Type B pancreatic cell (in vitro differentiated cells): ENCODE data around the gene IL1R2. TPM values are rescaled to one million over a fixed set of nuclear protein-coding genes. Genes with fewer than 3 reads are reported as not detected.

Source experiments
- DNase-seq: peaks from one replicate; pipeline ENCODE4 v3.0.0; 2021; ENCODE audit warnings: mixed read lengths; ENCODE audit not compliant: unreplicated experiment; ENCODE audit errors: extremely low spot score
- H3K27ac Mint-ChIP-seq: 2 replicates; pipeline ENCODE4 v1.8.0; 2021; ENCODE audit warnings: mild to moderate bottlenecking, mixed read lengths
- H3K27me3 Mint-ChIP-seq: 2 replicates; pipeline ENCODE4 v1.8.0; 2021; ENCODE audit warnings: mixed read lengths
- H3K36me3 Mint-ChIP-seq: 2 replicates; pipeline ENCODE4 v1.8.0; 2021; ENCODE audit warnings: mixed read lengths
- H3K4me1 Mint-ChIP-seq: one replicate; pipeline ENCODE4 v1.8.0; 2021; ENCODE audit warnings: mixed read lengths; ENCODE audit not compliant: unreplicated experiment
- H3K4me3 Mint-ChIP-seq: 2 replicates; pipeline ENCODE4 v1.8.0; 2021; ENCODE audit warnings: mild to moderate bottlenecking, mixed read lengths
- H3K9me3 Mint-ChIP-seq: 2 replicates; pipeline ENCODE4 v1.8.0; 2021; ENCODE audit warnings: mixed read lengths
- total RNA-seq: library from RNA; stranded (reverse); gene quantifications from 2 replicates; pipeline ENCODE4 v1.2.1, GENCODE V29; 2021; ENCODE audit warnings: low replicate concordance
- TF ChIP-seq, protein P1 (sequence below): fragments of 200-600 bp; sonication (generic); conservative IDR thresholded peaks from 2 replicates; pipeline ENCODE4 v1.5.0; 2021; ENCODE audit warnings: antibody characterized with exemption, mild to moderate bottlenecking

Gene IL1R2
- total RNA-seq, 1 donor from 2014 or later, result 0.48 TPM

DNA sequence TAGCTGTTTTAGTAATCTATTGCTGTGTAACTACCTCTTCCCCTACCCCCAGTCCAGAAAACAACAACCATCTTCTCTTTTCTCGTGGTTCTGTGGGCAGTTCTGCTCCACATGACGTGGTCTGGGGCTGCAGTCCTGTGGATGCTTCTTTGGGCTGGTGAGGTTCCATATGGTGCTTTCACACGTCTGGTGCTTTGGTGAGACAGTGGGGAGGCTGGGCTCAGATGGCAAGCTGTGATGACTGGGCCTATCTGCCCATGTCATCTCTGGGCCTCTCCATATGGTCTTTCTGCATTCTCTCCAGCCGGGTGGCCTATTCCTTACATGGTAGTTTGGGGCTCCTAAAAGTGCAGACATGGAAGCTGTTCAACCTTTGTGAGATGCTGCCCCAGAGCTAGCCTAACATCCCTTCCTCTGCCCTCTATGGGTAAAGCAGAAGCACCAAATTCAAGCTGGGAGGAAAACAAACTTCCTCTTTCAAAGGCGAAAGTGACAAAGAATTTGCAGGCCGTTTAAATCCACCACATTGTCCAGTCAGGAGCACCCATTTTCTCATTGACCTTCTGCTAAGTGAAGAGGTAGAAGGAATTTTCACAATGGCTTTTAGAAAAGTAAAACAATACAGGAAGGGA is 82.5 kb downstream of the IL1R2 start:
- Mint-ChIP-seq H3K27me3 (no peaks in the 10 kb centered on the region), H3K4me3 (no peak overlapping the region), H3K27ac (no peak overlapping the region), H3K4me1 (peaks cover 4% of the 10 kb centered on the region), H3K36me3 (no peaks in the 10 kb centered on the region), H3K9me3 (no peaks in the 10 kb centered on the region)
- DNase-seq, result no peak
- TF ChIP-seq, protein P1, sequence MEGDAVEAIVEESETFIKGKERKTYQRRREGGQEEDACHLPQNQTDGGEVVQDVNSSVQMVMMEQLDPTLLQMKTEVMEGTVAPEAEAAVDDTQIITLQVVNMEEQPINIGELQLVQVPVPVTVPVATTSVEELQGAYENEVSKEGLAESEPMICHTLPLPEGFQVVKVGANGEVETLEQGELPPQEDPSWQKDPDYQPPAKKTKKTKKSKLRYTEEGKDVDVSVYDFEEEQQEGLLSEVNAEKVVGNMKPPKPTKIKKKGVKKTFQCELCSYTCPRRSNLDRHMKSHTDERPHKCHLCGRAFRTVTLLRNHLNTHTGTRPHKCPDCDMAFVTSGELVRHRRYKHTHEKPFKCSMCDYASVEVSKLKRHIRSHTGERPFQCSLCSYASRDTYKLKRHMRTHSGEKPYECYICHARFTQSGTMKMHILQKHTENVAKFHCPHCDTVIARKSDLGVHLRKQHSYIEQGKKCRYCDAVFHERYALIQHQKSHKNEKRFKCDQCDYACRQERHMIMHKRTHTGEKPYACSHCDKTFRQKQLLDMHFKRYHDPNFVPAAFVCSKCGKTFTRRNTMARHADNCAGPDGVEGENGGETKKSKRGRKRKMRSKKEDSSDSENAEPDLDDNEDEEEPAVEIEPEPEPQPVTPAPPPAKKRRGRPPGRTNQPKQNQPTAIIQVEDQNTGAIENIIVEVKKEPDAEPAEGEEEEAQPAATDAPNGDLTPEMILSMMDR, result no peak

DNA sequence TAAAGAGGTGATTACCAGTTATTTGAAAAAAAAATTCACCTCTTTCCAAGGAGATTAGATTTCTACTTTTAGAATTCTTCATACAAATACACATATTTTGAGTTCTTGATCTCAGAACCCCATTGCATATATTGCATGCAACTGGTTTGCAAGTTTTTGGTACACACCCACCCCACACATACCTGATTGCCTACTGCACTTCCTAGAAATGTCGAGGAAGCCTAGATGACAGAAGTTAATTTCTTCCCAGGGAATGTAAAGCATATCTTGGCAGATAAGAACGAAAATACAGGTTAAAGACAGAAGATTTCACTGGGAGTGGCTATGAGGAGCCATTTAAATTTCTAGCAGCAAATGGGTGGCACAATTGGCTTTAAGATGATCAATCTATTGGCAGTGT is 83.7 kb downstream of the IL1R2 start:
- Mint-ChIP-seq H3K36me3 (no peaks in the 10 kb centered on the region), H3K4me3 (no peak overlapping the region), H3K27me3 (no peaks in the 10 kb centered on the region), H3K4me1 (peaks cover 4% of the 10 kb centered on the region), H3K9me3 (no peaks in the 10 kb centered on the region), H3K27ac (no peak overlapping the region)
- DNase-seq, result no peak
- TF ChIP-seq, protein P1, result no peak

DNA sequence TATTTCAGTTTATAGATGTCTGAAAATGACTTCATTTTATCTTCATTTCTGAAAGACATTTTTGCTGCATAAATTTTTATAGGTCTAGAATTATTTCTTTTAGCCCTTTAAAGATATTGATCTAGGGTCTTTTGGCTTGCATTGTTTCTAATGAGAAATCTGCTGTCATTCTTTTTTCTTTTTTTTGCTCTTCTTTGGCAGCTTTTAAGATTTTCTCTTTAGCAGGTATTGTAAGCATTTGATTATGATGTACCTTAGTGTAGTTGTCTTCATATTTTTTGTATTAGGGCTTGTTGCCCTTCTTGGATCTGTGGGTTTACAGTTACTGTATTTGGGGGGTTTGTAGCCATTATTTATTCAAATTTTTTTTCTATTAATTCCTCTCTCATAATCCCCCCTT is 84.8 kb downstream of the IL1R2 start:
- TF ChIP-seq, protein P1, result no peak
- Mint-ChIP-seq H3K27ac (no peak overlapping the region), H3K36me3 (no peaks in the 10 kb centered on the region), H3K9me3 (no peaks in the 10 kb centered on the region), H3K4me1 (peaks cover 4% of the 10 kb centered on the region), H3K27me3 (no peaks in the 10 kb centered on the region), H3K4me3 (no peak overlapping the region)
- no peak for DNase-seq

Other genes with a start within 250 kb of the IL1R2 start
- gene IL1R1, start 150.8 kb downstream of the IL1R2 start, total RNA-seq, result 15.8 and 31.7 TPM in 2 replicates
- gene IL1RL2, start 195.1 kb downstream of the IL1R2 start, total RNA-seq, result 1.0 and 2.0 TPM in 2 replicates